Ascending aorta (tissue), 2 donors: ENCODE measurements around the gene ITGBL1. TPM values are rescaled to one million over a fixed set of nuclear protein-coding genes. Genes with fewer than 3 reads are reported as not detected.

Source experiments
- DNase-seq, 2 donors: peaks; one replicate each; pipeline ENCODE4 v3.0.0-alpha.2; 2019; ENCODE audit warnings: low spot score in 2 of 2
- H3K27ac ChIP-seq, 2 donors: fragments of 200-600 bp; sonication (generic); one replicate each; pipeline ENCODE4 v1.5.1; 2016 to 2017; ENCODE audit warnings: mild to moderate bottlenecking in 1 of 2
- H3K27me3 ChIP-seq: fragments of 200-600 bp; sonication (generic); one replicate; pipeline ENCODE4 v1.5.1; 2017
- H3K36me3 ChIP-seq, 2 donors: fragments of 200-600 bp; sonication (generic); one replicate each; pipeline ENCODE4 v1.5.1; 2016
- H3K4me1 ChIP-seq, 2 donors: fragments of 200-600 bp; sonication (generic); one replicate each; pipeline ENCODE4 v1.5.1; 2016 to 2017; ENCODE audit warnings: mild to moderate bottlenecking in 1 of 2
- H3K4me3 ChIP-seq, 2 donors: fragments of 200-600 bp; sonication (generic); one replicate each; pipeline ENCODE4 v1.5.1; 2016 to 2017; ENCODE audit warnings: mild to moderate bottlenecking in 1 of 2
- H3K9me3 ChIP-seq, 2 donors: fragments of 200-600 bp; sonication (generic); one replicate each; pipeline ENCODE4 v1.5.1; 2016
- CTCF ChIP-seq, 3 experiments: fragments of 200-600 bp in 2 of 3; fragments of 450-650 bp in 1 of 3; sonication (generic) in 2 of 3; IDR thresholded peaks; one replicate each; pipeline ENCODE4 v1.5.1; 2016 to 2019; ENCODE audit warnings: antibody characterized with exemption in 3 of 3, mild to moderate bottlenecking in 1 of 3, moderate library complexity in 1 of 3
- intact Hi-C: fragments of 100-400 bp; cut with DNase I; formaldehyde crosslinking; loops from one replicate; pipeline ENCODE4 v1.15.1; 2023
- total RNA-seq: library from RNA; depleted of rRNA; stranded (reverse); fragments of >200 nt; gene quantifications from one replicate; pipeline ENCODE4 v1.1.0, GENCODE V29; 2016

The ITGBL1 gene
- total RNA-seq, 1 donor from 2014 or later, result 47.1 TPM

- intact Hi-C loops, result no loop called here
- no peak overlapping the region for H3K4me3 ChIP-seq
- TF ChIP-seq CTCF (IDR thresholded peaks at IDR 0.05), result no peak
- no peak overlapping the region for H3K27ac ChIP-seq
- DNase-seq, result no peak
- H3K9me3 ChIP-seq, result no peaks in the 10 kb centered on the region
- no peaks in the 10 kb centered on the region for H3K36me3 ChIP-seq
- H3K27me3 ChIP-seq, result no peaks in the 10 kb centered on the region
- no peaks in the 10 kb centered on the region for H3K4me1 ChIP-seq
Observed at GRCh38 chr13:101654883-101655282, 202.4 kb downstream of the ITGBL1 start.

DNA sequence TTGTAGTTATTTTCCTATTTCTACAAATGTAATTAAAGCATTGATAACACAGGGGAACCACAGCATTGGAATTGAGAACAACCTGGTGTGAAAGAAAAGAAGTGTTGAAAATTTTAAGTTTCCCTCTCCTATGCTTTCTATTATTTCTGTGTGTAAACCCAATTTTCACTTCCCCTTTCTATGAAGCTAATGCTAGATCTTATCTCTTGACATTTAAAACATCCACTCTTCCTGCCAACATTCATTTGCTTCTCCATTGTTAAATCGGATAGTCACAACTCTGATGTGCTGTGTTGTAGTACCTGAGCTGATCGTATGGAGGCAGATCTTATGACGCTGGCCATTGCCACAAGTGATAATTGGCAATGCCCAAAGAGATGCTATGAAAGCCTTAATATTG, 203.0 kb downstream of the ITGBL1 start:
- Histone ChIP-seq H3K4me1 (no peaks in the 10 kb centered on the region), H3K4me3 (no peak overlapping the region), H3K36me3 (no peaks in the 10 kb centered on the region), H3K27me3 (no peaks in the 10 kb centered on the region), H3K9me3 (no peaks in the 10 kb centered on the region), H3K27ac (no peak overlapping the region)
- intact Hi-C loops, result no loop called here
- DNase-seq, result no peak
- TF ChIP-seq CTCF (IDR thresholded peaks at IDR 0.05), result no peak

DNA sequence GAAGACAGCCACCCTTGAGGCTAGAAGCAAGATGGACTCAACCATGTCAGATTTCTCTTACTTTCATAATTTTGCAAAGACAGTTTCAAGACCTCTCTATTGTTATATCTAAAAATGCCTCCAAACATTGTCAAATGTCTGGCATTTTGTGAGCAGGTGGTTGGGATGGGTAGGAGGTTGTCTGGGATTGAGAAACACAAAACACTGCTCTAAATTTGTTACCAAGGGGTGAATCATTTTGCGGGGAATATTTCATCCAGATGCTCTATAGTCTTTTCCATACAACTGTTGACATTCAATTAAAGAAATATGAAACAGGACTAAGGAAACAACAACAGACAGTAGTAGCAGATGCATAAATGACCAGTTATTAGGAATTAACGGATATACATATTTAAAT, 208.2 kb downstream of the ITGBL1 start:
- intact Hi-C loops, result no loop called here
- Histone ChIP-seq H3K4me1 (no peaks in the 10 kb centered on the region), H3K36me3 (no peaks in the 10 kb centered on the region), H3K4me3 (no peak overlapping the region), H3K9me3 (no peaks in the 10 kb centered on the region), H3K27me3 (no peaks in the 10 kb centered on the region), H3K27ac (no peak overlapping the region)
- no peak for TF ChIP-seq CTCF (IDR thresholded peaks at IDR 0.05)
- DNase-seq, result no peak

DNA sequence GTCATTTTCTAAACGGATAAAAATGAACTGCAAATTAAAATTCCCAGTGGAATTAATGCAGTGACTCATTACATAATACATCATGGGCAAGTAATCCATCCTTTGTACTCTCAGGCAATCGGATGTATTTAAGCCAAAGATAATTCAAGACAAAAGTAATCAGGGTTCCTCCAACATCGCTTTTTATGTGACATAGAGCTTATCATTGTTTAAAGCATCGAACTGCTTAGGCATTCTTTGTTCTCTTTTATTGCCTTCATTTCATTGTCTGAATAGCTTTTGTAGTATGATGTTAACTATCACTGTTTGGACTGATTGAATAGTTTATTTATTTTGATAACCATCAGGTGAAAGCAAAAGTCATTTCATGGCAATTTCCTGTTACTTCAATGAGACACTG, 209.4 kb downstream of the ITGBL1 start:
- no peak overlapping the region for H3K4me3 ChIP-seq
- no peaks in the 10 kb centered on the region for H3K36me3 ChIP-seq
- H3K9me3 ChIP-seq, result no peaks in the 10 kb centered on the region
- intact Hi-C loops, result no loop called here
- H3K27ac ChIP-seq, result no peak overlapping the region
- no peak for DNase-seq
- no peaks in the 10 kb centered on the region for H3K27me3 ChIP-seq
- TF ChIP-seq CTCF (IDR thresholded peaks at IDR 0.05), result no peak
- no peaks in the 10 kb centered on the region for H3K4me1 ChIP-seq

DNA sequence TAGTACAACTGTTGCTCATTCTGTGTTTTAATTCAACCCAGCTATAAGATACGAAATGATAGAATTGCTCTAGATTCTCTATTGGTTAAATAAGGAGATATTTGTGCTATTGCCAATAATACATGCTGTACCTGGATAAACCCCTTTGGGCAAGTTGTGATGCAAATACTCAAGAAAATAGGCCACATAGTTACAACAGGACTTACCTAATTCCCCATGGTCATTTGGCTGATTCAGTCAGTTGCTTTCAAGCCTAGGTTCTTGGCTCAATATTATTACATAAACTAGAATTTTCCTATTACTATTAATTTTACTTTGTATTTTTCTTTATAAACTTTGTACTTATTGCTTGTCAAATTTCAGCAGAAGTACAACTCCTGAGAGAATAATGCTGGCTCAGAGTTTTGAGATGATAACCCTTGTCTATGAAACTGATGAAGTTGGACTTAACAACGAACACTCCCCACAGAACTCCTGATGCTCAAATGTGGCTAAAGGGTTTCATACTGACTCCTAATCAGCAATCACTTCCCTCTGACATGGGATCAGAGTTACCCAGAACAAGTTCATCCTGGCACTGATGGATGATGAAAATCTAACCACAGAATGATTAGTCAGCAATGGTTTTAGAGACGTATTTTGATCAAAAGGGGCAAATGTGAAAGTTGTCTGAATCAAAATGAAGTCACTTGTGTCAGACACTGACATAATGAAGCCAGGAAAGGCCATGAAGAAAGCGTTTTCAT, 221.1 kb downstream of the ITGBL1 start:
- no peak for DNase-seq
- no peaks in the 10 kb centered on the region for H3K36me3 ChIP-seq
- no peak overlapping the region for H3K27ac ChIP-seq
- intact Hi-C loops, result no loop called here
- no peaks in the 10 kb centered on the region for H3K4me1 ChIP-seq
- no peak overlapping the region for H3K4me3 ChIP-seq
- H3K27me3 ChIP-seq, result no peaks in the 10 kb centered on the region
- H3K9me3 ChIP-seq, result no peaks in the 10 kb centered on the region
- no peak for TF ChIP-seq CTCF (IDR thresholded peaks at IDR 0.05)

- Histone ChIP-seq H3K4me3 (no peak overlapping the region), H3K27ac (no peak overlapping the region), H3K27me3 (no peaks in the 10 kb centered on the region), H3K9me3 (no peaks in the 10 kb centered on the region), H3K4me1 (peaks cover 0 to 3% of the 10 kb centered on the region in 2 donors), H3K36me3 (no peaks in the 10 kb centered on the region)
- DNase-seq, result no peak
- no peak for TF ChIP-seq CTCF (IDR thresholded peaks at IDR 0.05)
- intact Hi-C loops, result no loop called here
Observed at GRCh38 chr13:101681834-101682233, 229.4 kb downstream of the ITGBL1 start.
